Stimulated activated CD4-positive, alpha-beta T cell treated with anti-CD3 and anti-CD28 coated beads, Interleukin-2, amount 100 ng/mL, for 48 hours (primary cell): ENCODE measurements around the gene UCHL5.

Source experiments
- DNase-seq, 2 donors: peaks; one replicate each; pipeline ENCODE4 v3.0.0-alpha.2; 2020

The UCHL5 gene

GRCh38 chr1:193059282-193060114 lies at the start of gene UCHL5, which contains the start of gene RO60:
UCHL5 (minus strand) TSS chr1:193059360; CDS start chr1:193059260, 100 bp downstream.
RO60 (plus strand) TSS chr1:193059612; CDS start chr1:193069055, 9,443 bp downstream.
- peak; percentile 83 to 89 for DNase-seq

- DNase-seq = no peak
Measured at GRCh38 chr1:193108471-193108870, 49.3 kb upstream of the UCHL5 start.

GRCh38 chr1:193105821-193106177 lies 46.6 kb upstream of the UCHL5 start:
- DNase-seq = no peak

- DNase-seq = peak; percentile 46
Measured at GRCh38 chr1:193104907-193105820, 46.0 kb upstream of the UCHL5 start, which contains the start of gene GLRX2. GLRX2 (minus strand) TSS chr1:193105414; CDS start chr1:193105382, 32 bp downstream.

- peak; percentile 10 to 12 for DNase-seq
Measured at GRCh38 chr1:193104502-193104906, 45.3 kb upstream of the UCHL5 start.

GRCh38 chr1:193103759-193104501 lies 44.8 kb upstream of the UCHL5 start:
- no peak for DNase-seq

GRCh38 chr1:193102662-193103061 lies 43.5 kb upstream of the UCHL5 start:
- DNase-seq = no peak

GRCh38 chr1:193094112-193094511 lies 35.0 kb upstream of the UCHL5 start:
- no peak for DNase-seq

- DNase-seq = no peak
Measured at GRCh38 chr1:193090865-193091264, 31.7 kb upstream of the UCHL5 start.

- DNase-seq = no peak
Measured at GRCh38 chr1:193087893-193088292, 28.7 kb upstream of the UCHL5 start.

- DNase-seq = no peak
Measured at GRCh38 chr1:193086342-193086741, 27.2 kb upstream of the UCHL5 start.

GRCh38 chr1:193085263-193085662 lies 26.1 kb upstream of the UCHL5 start:
- DNase-seq = no peak

GRCh38 chr1:193083365-193084088 lies 24.4 kb upstream of the UCHL5 start:
- DNase-seq = no peak

- no peak for DNase-seq
Measured at GRCh38 chr1:193079187-193079586, 20.0 kb upstream of the UCHL5 start.

- DNase-seq = no peak
Measured at GRCh38 chr1:193077991-193078390, 18.8 kb upstream of the UCHL5 start.

- peak in 1 of 2 donors; percentile 10 for DNase-seq
Measured at GRCh38 chr1:193070942-193071341, 11.8 kb upstream of the UCHL5 start.

GRCh38 chr1:193070386-193070753 lies 11.2 kb upstream of the UCHL5 start:
- DNase-seq = no peak

GRCh38 chr1:193069748-193070385 lies 10.7 kb upstream of the UCHL5 start:
- DNase-seq = no peak

GRCh38 chr1:193068013-193068412 lies 8.9 kb upstream of the UCHL5 start:
- DNase-seq = no peak

GRCh38 chr1:193066606-193067005 lies 7.4 kb upstream of the UCHL5 start:
- DNase-seq = no peak

GRCh38 chr1:193065954-193066353 lies 6.8 kb upstream of the UCHL5 start:
- no peak for DNase-seq
